Dermis microvascular lymphatic vessel endothelial cell (primary cell): ENCODE data around the gene CAMK2A. TPM values are rescaled to one million over a fixed set of nuclear protein-coding genes. Genes with fewer than 3 reads are reported as not detected.

Experiments
- DNase-seq, 2 donors: peaks; one replicate each; pipeline versions ENCODE4 v3.0.0 to v3.0.0-alpha.2; 2010; ENCODE audit warnings: low read depth in 2 of 2
- total RNA-seq: library from RNA; depleted of rRNA; stranded (reverse); fragments of >200 nt; gene quantifications from 2 replicates; pipeline ENCODE4 v1.2.1, GENCODE V29; 2014

CAMK2A gene
- not detected in 2 replicates for total RNA-seq

- no peak for DNase-seq
Measured at GRCh38 chr5:150289551-150290390, at the start of gene CAMK2A. Gene CAMK2A, minus strand, starts transcription at chr5:150289773. Its CDS starts 148 bp downstream, at chr5:150289625.

GRCh38 chr5:150339165-150339564 is 49.6 kb upstream of the CAMK2A start:
- DNase-seq: no peak

- no peak for DNase-seq
Measured at GRCh38 chr5:150338546-150338945, 49.0 kb upstream of the CAMK2A start.

- DNase-seq: no peak
Measured at GRCh38 chr5:150335778-150336177, 46.2 kb upstream of the CAMK2A start.

- DNase-seq: no peak
Measured at GRCh38 chr5:150333400-150333799, 43.8 kb upstream of the CAMK2A start.

- no peak for DNase-seq
Measured at GRCh38 chr5:150329881-150330876, 40.6 kb upstream of the CAMK2A start.

- no peak for DNase-seq
Measured at GRCh38 chr5:150329038-150329437, 39.5 kb upstream of the CAMK2A start.

GRCh38 chr5:150328515-150328914 is 38.9 kb upstream of the CAMK2A start:
- DNase-seq: no peak

GRCh38 chr5:150327139-150327538 is 37.6 kb upstream of the CAMK2A start:
- no peak for DNase-seq

GRCh38 chr5:150326707-150327106 is 37.1 kb upstream of the CAMK2A start:
- no peak for DNase-seq

GRCh38 chr5:150325426-150325825 is 35.9 kb upstream of the CAMK2A start:
- no peak for DNase-seq

GRCh38 chr5:150323819-150324218 is 34.2 kb upstream of the CAMK2A start:
- DNase-seq: no peak

- no peak for DNase-seq
Measured at GRCh38 chr5:150323092-150323491, 33.5 kb upstream of the CAMK2A start.

GRCh38 chr5:150322202-150322601 is 32.6 kb upstream of the CAMK2A start:
- DNase-seq: peak in 1 of 2 donors; percentile 39

- DNase-seq: no peak
Measured at GRCh38 chr5:150321784-150322183, 32.2 kb upstream of the CAMK2A start.

GRCh38 chr5:150321211-150321610 is 31.6 kb upstream of the CAMK2A start:
- DNase-seq: no peak

- no peak for DNase-seq
Measured at GRCh38 chr5:150320044-150320613, 30.6 kb upstream of the CAMK2A start.

GRCh38 chr5:150319484-150319790 is 29.9 kb upstream of the CAMK2A start:
- no peak for DNase-seq

GRCh38 chr5:150318613-150319483 is 29.3 kb upstream of the CAMK2A start:
- no peak for DNase-seq

- DNase-seq: peak in 1 of 2 donors; percentile 81
Measured at GRCh38 chr5:150317048-150318003, 27.8 kb upstream of the CAMK2A start.
